Thoracic aorta (tissue), 2 donors: Measurements from ENCODE around the gene CKB. TPM values are rescaled to one million over a fixed set of nuclear protein-coding genes. Genes with fewer than 3 reads are reported as not detected.

ENCODE experiments used
- ATAC-seq: fragments of 150-250 bp; one replicate; pipeline ENCODE4 v1.8.0; 2017; ENCODE audit warnings: low read depth; ENCODE audit not compliant: insufficient number of reproducible peaks, low FRiP score
- DNase-seq: peaks from one replicate; pipeline ENCODE4 v3.0.0-alpha.2; 2020; ENCODE audit warnings: low spot score
- H3K27ac ChIP-seq, 2 donors: fragments of 200-600 bp; sonication (generic); 1 replicate in 1 of 2; 2 replicates in 1 of 2; pipeline ENCODE4 v1.5.1; 2016; ENCODE audit warnings: mild to moderate bottlenecking in 2 of 2, moderate library complexity in 2 of 2
- H3K27me3 ChIP-seq: fragments of 200-600 bp; sonication (generic); replicated peaks from 2 replicates; pipeline ENCODE4 v1.6.0; 2016; ENCODE audit warnings: mild to moderate bottlenecking; ENCODE audit not compliant: insufficient read depth
- H3K36me3 ChIP-seq: fragments of 200-600 bp; sonication (generic); one replicate; pipeline ENCODE4 v1.5.1; 2016
- H3K4me1 ChIP-seq, 2 donors: fragments of 200-600 bp; sonication (generic); 1 replicate in 1 of 2; 2 replicates in 1 of 2; pipeline versions ENCODE4 v1.5.1 to v1.6.0; 2016; ENCODE audit warnings: low read depth in 2 of 2, mild to moderate bottlenecking in 1 of 2; ENCODE audit not compliant: control insufficient read depth in 1 of 2
- H3K4me3 ChIP-seq: fragments of 200-600 bp; sonication (generic); 2 replicates; pipeline ENCODE4 v1.5.1; 2016; ENCODE audit warnings: mild to moderate bottlenecking
- H3K9me3 ChIP-seq: fragments of 200-600 bp; sonication (generic); 2 replicates; pipeline ENCODE4 v1.5.1; 2016
- total RNA-seq, 2 donors: library from RNA; depleted of rRNA; stranded (reverse); fragments of >200 nt; gene quantifications; one replicate each; pipeline versions ENCODE4 v1.1.0 to v1.2.3, GENCODE V29; 2016
- TF ChIP-seq, protein P1 (sequence below): fragments of 200-600 bp; sonication (generic); IDR thresholded peaks from one replicate; pipeline ENCODE4 v1.5.1; 2019; ENCODE audit warnings: antibody characterized with exemption

The CKB gene
- total RNA-seq, 2 donors from 2014 or later, result 109 to 159 TPM

DNA sequence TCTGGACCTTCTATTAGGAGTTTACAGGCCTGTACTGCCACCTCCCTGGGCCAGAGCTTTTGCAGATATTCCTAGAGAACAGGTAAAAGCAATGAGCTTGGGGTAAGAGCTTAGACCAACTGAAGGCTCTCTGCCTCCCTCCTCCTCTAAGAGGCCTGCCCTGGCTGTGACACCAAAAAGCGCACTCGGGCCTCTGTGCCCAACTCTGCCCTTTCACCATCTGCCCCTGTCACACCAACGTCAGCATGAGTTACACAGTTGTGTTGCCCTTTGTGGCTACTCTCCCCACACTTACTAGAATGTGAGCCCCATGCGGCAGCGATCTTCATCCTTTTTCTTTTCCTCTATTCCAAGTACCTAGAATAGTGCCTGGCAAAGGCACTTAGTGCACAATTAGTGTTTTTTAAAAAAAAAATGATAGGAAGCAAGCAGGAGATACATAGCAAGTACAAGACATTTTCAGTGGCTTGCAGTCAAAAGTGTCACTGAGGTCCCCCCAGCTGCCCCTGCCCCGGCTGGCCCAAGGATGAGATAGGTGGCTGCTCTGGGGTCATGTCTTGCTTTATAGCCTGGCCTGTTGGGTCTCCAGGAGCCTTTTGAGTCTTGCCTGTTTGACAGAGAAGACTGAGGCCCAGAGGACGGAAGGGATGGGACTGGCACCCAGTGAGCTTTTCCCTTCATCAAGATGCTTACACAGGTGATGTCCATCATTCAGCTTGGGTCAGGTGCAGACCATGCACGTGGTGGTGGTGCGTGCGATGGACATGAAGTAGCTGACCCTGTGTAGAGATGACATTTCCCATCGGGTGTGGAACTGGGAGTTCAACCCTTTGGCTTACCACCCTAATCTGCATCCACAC, 12.5 kb downstream of the CKB start:
- Histone ChIP-seq H3K27me3 (no peaks in the 10 kb centered on the region), H3K9me3 (no peaks in the 10 kb centered on the region), H3K4me1 (peaks cover 13 to 19% of the 10 kb centered on the region in 2 donors), H3K27ac (no peak overlapping the region), H3K36me3 (peaks cover 12% of the 10 kb centered on the region), H3K4me3 (no peak overlapping the region)
- ATAC-seq (no peak), DNase-seq (no peak)
- TF ChIP-seq, protein P1, sequence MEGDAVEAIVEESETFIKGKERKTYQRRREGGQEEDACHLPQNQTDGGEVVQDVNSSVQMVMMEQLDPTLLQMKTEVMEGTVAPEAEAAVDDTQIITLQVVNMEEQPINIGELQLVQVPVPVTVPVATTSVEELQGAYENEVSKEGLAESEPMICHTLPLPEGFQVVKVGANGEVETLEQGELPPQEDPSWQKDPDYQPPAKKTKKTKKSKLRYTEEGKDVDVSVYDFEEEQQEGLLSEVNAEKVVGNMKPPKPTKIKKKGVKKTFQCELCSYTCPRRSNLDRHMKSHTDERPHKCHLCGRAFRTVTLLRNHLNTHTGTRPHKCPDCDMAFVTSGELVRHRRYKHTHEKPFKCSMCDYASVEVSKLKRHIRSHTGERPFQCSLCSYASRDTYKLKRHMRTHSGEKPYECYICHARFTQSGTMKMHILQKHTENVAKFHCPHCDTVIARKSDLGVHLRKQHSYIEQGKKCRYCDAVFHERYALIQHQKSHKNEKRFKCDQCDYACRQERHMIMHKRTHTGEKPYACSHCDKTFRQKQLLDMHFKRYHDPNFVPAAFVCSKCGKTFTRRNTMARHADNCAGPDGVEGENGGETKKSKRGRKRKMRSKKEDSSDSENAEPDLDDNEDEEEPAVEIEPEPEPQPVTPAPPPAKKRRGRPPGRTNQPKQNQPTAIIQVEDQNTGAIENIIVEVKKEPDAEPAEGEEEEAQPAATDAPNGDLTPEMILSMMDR, result no peak

DNA sequence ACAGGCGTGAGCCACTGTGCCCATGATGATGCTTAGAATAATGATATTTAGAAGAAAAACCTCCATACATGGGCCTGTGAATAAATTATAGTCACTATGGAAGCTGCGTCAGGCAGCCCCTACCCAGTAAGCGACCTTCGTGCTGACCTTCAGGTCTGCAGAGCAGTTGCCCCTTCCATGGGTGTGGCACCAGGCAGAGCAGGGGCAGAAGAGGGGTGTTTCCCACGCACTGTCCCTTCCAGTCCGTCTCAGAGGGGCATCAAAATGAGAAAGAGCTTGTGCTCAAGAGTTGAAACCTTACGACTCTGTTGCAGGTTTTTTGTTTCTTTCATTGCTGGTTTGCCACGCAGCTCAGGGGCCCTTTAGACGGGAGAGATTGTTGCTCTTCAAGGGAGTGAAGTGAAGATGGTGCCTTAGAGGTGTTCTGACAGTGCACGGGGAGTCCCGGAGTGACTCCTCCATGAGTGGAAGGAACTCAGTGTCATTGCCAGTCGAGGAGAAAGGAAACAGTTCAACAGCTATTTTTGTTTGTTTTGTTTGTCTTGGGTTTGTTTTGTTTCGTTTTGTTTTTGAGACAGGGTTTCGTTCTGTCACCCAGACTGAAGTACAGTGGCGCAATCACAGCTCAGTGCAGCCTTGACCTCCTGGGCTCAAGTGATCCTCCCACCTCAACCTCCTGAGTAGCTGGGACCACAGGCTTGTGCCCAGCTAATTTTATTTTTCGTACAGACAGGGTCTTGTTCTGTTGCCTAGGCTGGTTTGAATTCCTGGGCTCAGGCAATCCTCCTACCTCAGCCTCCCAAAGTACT, 13.9 kb downstream of the CKB start:
- ATAC-seq (no peak), DNase-seq (no peak)
- Histone ChIP-seq H3K4me1 (peaks cover 11 to 14% of the 10 kb centered on the region in 2 donors), H3K9me3 (no peaks in the 10 kb centered on the region), H3K27me3 (no peaks in the 10 kb centered on the region), H3K36me3 (peaks cover 24% of the 10 kb centered on the region), H3K27ac (no peak overlapping the region), H3K4me3 (no peak overlapping the region)
- TF ChIP-seq, protein P1, result no peak

DNA sequence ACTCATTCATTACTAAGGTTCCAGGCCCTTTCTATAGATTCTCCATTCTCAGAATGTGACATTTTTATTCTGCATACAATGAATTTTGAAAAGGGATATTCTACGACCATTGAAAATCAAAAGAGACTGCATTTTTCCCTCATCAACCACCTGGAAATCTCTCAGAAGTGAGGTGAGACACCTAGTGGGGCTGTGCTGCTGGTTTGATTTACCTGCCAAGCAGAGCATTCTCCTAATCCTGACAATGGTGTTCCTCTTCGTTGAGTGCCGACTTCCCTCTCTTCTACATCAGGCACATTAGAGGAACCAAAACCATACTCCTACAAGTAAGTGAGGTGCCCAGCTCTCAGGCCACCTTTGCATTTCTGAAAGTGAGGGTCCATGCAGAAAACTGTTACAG, 14.9 kb downstream of the CKB start:
- TF ChIP-seq, protein P1, result no peak
- no peaks in the 10 kb centered on the region for H3K9me3 ChIP-seq
- peaks cover 6% of the 10 kb centered on the region in 2 donors for H3K4me1 ChIP-seq
- ATAC-seq (no peak), DNase-seq (no peak)
- peaks cover 33% of the 10 kb centered on the region for H3K36me3 ChIP-seq
- H3K27me3 ChIP-seq, result no peaks in the 10 kb centered on the region
- no peak overlapping the region for H3K27ac ChIP-seq
- H3K4me3 ChIP-seq, result no peak overlapping the region

DNA sequence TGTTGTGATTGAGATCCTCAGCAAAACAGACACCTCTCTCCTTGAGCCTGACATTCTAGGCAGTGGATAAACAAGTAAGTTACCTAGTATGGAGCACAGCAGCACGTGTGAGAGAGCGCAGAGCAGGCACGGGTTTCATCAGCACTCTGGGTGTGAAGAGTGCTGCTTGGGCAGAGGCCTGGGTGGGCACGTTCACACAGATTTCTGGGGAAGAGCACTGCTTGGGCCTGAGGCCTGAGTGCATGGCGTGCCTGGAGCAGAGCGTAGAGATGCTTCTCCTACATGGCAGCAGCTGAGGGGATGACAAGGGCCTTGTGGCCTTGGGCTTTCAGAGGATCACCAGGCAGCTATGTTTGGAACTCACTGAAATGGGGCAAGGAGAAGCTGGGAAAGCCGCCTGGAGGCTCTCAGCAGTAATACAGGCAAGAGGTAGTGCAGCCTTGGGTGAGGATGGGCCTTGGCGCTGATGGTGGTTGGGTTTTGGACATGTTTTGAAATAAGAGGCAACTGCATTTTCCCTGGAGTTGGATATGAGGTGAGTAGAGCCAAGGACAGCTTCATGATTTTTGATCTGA, 17.6 kb downstream of the CKB start:
- DNase-seq, result no peak
- Histone ChIP-seq H3K4me1 (peaks cover 0 to 7% of the 10 kb centered on the region in 2 donors), H3K36me3 (peaks cover 35% of the 10 kb centered on the region), H3K27me3 (no peaks in the 10 kb centered on the region), H3K4me3 (no peak overlapping the region), H3K27ac (no peak overlapping the region), H3K9me3 (no peaks in the 10 kb centered on the region)
- ATAC-seq, result no peak
- TF ChIP-seq, protein P1, result no peak

DNA sequence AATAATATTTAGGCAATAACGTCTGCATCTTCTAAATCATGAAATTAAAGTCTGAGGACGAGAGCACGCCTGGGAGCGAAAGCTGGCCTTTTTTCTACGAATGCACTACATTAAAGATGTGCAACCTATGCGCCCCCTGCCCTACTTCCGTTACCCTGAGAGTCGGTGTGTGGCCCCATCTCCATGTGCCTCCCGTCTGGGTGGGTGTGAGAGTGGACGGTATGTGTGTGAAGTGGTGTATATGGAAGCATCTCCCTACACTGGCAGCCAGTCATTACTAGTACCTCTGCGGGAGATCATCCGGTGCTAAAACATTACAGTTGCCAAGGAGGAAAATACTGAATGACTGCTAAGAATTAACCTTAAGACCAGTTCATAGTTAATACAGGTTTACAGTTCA, 19.3 kb downstream of the CKB start:
- DNase-seq (no peak), ATAC-seq (no peak)
- no peak overlapping the region for H3K4me3 ChIP-seq
- H3K36me3 ChIP-seq, result peaks cover 33% of the 10 kb centered on the region
- TF ChIP-seq, protein P1, result no peak
- H3K27ac ChIP-seq, result no peak overlapping the region
- H3K27me3 ChIP-seq, result no peaks in the 10 kb centered on the region
- no peaks in the 10 kb centered on the region for H3K9me3 ChIP-seq
- H3K4me1 ChIP-seq, result peaks cover 0 to 8% of the 10 kb centered on the region in 2 donors
